Mammary epithelial cell (primary cell): ENCODE measurements around the gene CASP6.

Experiments
- EZH2 ChIP-seq: IDR thresholded peaks from 2 replicates; pipeline ENCODE4 v1.6.1; 2012; ENCODE audit warnings: low read length, inconsistent platforms, borderline replicate concordance
- TF ChIP-seq, protein P1 (sequence below), 2 donors: IDR thresholded peaks in 1 of 2; conservative IDR thresholded peaks in 1 of 2; 2 replicates each; pipeline ENCODE4 v1.5.1; 2011 to 2012; ENCODE audit warnings: inconsistent platforms in 2 of 2, low read length in 2 of 2, mild to moderate bottlenecking in 2 of 2, control low read depth in 1 of 2, low read depth in 1 of 2; ENCODE audit not compliant: insufficient read depth in 1 of 2; ENCODE audit errors: extremely low read depth in 1 of 2

- TF ChIP-seq, protein P1, sequence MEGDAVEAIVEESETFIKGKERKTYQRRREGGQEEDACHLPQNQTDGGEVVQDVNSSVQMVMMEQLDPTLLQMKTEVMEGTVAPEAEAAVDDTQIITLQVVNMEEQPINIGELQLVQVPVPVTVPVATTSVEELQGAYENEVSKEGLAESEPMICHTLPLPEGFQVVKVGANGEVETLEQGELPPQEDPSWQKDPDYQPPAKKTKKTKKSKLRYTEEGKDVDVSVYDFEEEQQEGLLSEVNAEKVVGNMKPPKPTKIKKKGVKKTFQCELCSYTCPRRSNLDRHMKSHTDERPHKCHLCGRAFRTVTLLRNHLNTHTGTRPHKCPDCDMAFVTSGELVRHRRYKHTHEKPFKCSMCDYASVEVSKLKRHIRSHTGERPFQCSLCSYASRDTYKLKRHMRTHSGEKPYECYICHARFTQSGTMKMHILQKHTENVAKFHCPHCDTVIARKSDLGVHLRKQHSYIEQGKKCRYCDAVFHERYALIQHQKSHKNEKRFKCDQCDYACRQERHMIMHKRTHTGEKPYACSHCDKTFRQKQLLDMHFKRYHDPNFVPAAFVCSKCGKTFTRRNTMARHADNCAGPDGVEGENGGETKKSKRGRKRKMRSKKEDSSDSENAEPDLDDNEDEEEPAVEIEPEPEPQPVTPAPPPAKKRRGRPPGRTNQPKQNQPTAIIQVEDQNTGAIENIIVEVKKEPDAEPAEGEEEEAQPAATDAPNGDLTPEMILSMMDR (conservative IDR thresholded peaks at IDR 0.05 in 1 of 2, IDR thresholded peaks at IDR 0.05 in 1 of 2; ENCODE audit: extremely low read depth in 1 of 2, insufficient read depth in 1 of 2, low read depth in 1 of 2, low read length in 2 of 2): no peak
- no peak for TF ChIP-seq EZH2
These were observed 10.3 kb upstream of the CASP6 start for GRCh38 chr4:109713500-109713899.
